ENCODE results near the gene TTC13.

DNA sequence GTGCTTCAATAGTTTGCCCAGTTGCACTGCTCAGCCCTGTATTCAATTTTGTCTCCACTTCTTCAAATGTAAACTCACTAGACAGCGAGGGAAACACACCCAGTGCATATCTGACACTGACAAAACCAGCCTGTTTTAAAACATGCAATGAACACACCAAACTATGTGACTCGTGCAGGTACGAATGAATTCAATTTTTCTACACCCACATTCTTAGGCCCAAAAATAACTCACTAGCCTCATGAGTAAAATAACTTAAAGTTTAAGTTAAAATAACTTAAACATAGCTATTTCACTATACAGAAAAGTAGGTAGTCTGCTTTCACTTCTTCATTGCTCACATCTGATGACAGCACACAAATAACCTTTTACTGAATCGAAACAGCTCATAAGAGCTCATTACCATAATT is 21.1 kb downstream of the TTC13 start:
- TF ChIP-seq, protein P1, sequence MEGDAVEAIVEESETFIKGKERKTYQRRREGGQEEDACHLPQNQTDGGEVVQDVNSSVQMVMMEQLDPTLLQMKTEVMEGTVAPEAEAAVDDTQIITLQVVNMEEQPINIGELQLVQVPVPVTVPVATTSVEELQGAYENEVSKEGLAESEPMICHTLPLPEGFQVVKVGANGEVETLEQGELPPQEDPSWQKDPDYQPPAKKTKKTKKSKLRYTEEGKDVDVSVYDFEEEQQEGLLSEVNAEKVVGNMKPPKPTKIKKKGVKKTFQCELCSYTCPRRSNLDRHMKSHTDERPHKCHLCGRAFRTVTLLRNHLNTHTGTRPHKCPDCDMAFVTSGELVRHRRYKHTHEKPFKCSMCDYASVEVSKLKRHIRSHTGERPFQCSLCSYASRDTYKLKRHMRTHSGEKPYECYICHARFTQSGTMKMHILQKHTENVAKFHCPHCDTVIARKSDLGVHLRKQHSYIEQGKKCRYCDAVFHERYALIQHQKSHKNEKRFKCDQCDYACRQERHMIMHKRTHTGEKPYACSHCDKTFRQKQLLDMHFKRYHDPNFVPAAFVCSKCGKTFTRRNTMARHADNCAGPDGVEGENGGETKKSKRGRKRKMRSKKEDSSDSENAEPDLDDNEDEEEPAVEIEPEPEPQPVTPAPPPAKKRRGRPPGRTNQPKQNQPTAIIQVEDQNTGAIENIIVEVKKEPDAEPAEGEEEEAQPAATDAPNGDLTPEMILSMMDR (conservative IDR thresholded peaks at IDR 0.05; ENCODE audit: low read depth, low read length) = no peak
- no peak for TF ChIP-seq EZH2 (IDR thresholded peaks at IDR 0.05; ENCODE audit: borderline replicate concordance, low read depth, low read length, poor library complexity, severe bottlenecking)
